Ishikawa (cell line): ENCODE measurements around the gene GRID1.

Source experiments
- CEBPB ChIP-seq: IDR thresholded peaks from 2 replicates; pipeline ENCODE4 v1.6.1; 2012
- CREB1 ChIP-seq: IDR thresholded peaks from 2 replicates; pipeline ENCODE4 v1.6.1; 2012; ENCODE audit warnings: low read depth
- EGR1 ChIP-seq: IDR thresholded peaks from 2 replicates; pipeline ENCODE4 v1.6.1; 2012
- EP300 ChIP-seq: IDR thresholded peaks from 2 replicates; pipeline ENCODE4 v1.6.1; 2012; ENCODE audit warnings: borderline replicate concordance
- FOXM1 ChIP-seq: IDR thresholded peaks from 2 replicates; pipeline ENCODE4 v1.6.1; 2012; ENCODE audit warnings: low read depth, borderline replicate concordance
- MAX ChIP-seq: IDR thresholded peaks from 2 replicates; pipeline ENCODE4 v1.6.1; 2012
- RAD21 ChIP-seq: IDR thresholded peaks from 2 replicates; pipeline ENCODE4 v1.6.1; 2012; ENCODE audit warnings: low read depth
- REST ChIP-seq: IDR thresholded peaks from 2 replicates; pipeline ENCODE4 v1.6.1; 2012; ENCODE audit warnings: low read depth, mild to moderate bottlenecking
- TAF1 ChIP-seq: IDR thresholded peaks from 2 replicates; pipeline ENCODE4 v1.6.1; 2012; ENCODE audit warnings: low read depth, mild to moderate bottlenecking
- TEAD4 ChIP-seq: IDR thresholded peaks from 2 replicates; pipeline ENCODE4 v1.6.1; 2012
- USF1 ChIP-seq: IDR thresholded peaks from 2 replicates; pipeline ENCODE4 v1.6.1; 2012
- YY1 ChIP-seq: IDR thresholded peaks from 2 replicates; pipeline ENCODE4 v1.6.1; 2012; ENCODE audit warnings: low read depth
- ZBTB7A ChIP-seq: IDR thresholded peaks from 2 replicates; pipeline ENCODE4 v1.6.1; 2012; ENCODE audit warnings: low read depth

GRCh38 chr10:86391236-86391840, 24.7 kb upstream of the GRID1 start:
- TF ChIP-seq RAD21 (no peak), CEBPB (no peak), EP300 (no peak), ZBTB7A (no peak), MAX (no peak), REST (no peak), FOXM1 (no peak), TEAD4 (no peak), TAF1 (no peak), YY1 (no peak), CREB1 (no peak), EGR1 (no peak), USF1 (no peak)
